GM23338 (cell line): ENCODE results near the gene FAM168A. TPM values are rescaled to one million over a fixed set of nuclear protein-coding genes. Genes with fewer than 3 reads are reported as not detected.

Source experiments
- ATAC-seq: fragments of 200-7000 bp; cut with Tn5 transposase; 3 replicates; pipeline ENCODE4 v1.9.1; 2020
- DNase-seq: peaks from one replicate; pipeline ENCODE4 v3.0.0-alpha.2; 2015; ENCODE audit warnings: low spot score
- H2AFZ ChIP-seq: fragments of 200-600 bp; sonication (generic); 2 replicates; pipeline ENCODE4 v1.8.0; 2016; ENCODE audit warnings: antibody characterized with exemption, mild to moderate bottlenecking, moderate library complexity
- H3F3A ChIP-seq: fragments of 200-600 bp; sonication (generic); replicated peaks from 2 replicates; pipeline ENCODE4 v1.8.0; 2017; ENCODE audit warnings: antibody characterized with exemption, mixed run types, low read depth
- H3K27ac ChIP-seq: fragments of 200-600 bp; sonication (generic); 2 replicates; pipeline ENCODE4 v1.6.1; 2016; ENCODE audit warnings: low read depth
- H3K27me3 ChIP-seq: fragments of 200-600 bp; sonication (generic); 2 replicates; pipeline ENCODE4 v1.8.0; 2016; ENCODE audit warnings: mild to moderate bottlenecking, mixed run types, moderate library complexity; ENCODE audit not compliant: insufficient read depth
- H3K36me3 ChIP-seq: fragments of 200-600 bp; sonication (generic); 2 replicates; pipeline ENCODE4 v1.8.0; 2016; ENCODE audit warnings: mild to moderate bottlenecking; ENCODE audit not compliant: insufficient read depth
- H3K4me1 ChIP-seq: fragments of 200-600 bp; sonication (generic); 2 replicates; pipeline ENCODE4 v1.8.0; 2016; ENCODE audit warnings: mild to moderate bottlenecking, moderate library complexity; ENCODE audit not compliant: insufficient read depth
- H3K4me2 ChIP-seq: fragments of 200-600 bp; sonication (generic); 2 replicates; pipeline ENCODE4 v1.7.1; 2017; ENCODE audit warnings: mixed run types
- H3K4me3 ChIP-seq: fragments of 200-600 bp; sonication (generic); 2 replicates; pipeline ENCODE4 v1.6.1; 2016; ENCODE audit warnings: mixed run types
- H3K79me2 ChIP-seq: fragments of 200-600 bp; sonication (generic); replicated peaks from 2 replicates; pipeline ENCODE4 v1.8.0; 2017; ENCODE audit warnings: mild to moderate bottlenecking; ENCODE audit not compliant: insufficient read depth
- H3K9me2 ChIP-seq: fragments of 200-600 bp; sonication (generic); 2 replicates; pipeline ENCODE4 v1.8.0; 2017; ENCODE audit not compliant: insufficient read depth
- H4K20me1 ChIP-seq: fragments of 200-600 bp; sonication (generic); replicated peaks from 2 replicates; pipeline ENCODE4 v1.8.0; 2017; ENCODE audit warnings: mild to moderate bottlenecking; ENCODE audit not compliant: insufficient read depth
- H3K27ac Mint-ChIP-seq: 2 replicates; pipeline ENCODE4 v1.8.0; 2020; ENCODE audit warnings: inconsistent platforms, mild to moderate bottlenecking, moderate library complexity, mixed read lengths
- H3K27me3 Mint-ChIP-seq: 3 replicates; pipeline ENCODE4 v1.8.0; 2022; ENCODE audit warnings: low read depth, mild to moderate bottlenecking, moderate library complexity, mixed read lengths, inconsistent platforms; ENCODE audit not compliant: insufficient read depth, poor library complexity
- H3K36me3 Mint-ChIP-seq: 3 replicates; pipeline ENCODE4 v1.8.0; 2021; ENCODE audit warnings: low read depth, mild to moderate bottlenecking, inconsistent platforms, moderate library complexity, mixed read lengths
- H3K4me1 Mint-ChIP-seq: 3 replicates; pipeline ENCODE4 v1.8.0; 2020; ENCODE audit warnings: mild to moderate bottlenecking, inconsistent platforms, mixed read lengths
- H3K4me3 Mint-ChIP-seq: 3 replicates; pipeline ENCODE4 v1.8.0; 2021; ENCODE audit warnings: moderate library complexity, mild to moderate bottlenecking, inconsistent platforms, mixed read lengths
- H3K9me3 Mint-ChIP-seq: 3 replicates; pipeline ENCODE4 v1.8.0; 2020; ENCODE audit warnings: moderate library complexity, mild to moderate bottlenecking, inconsistent platforms, mixed read lengths
- CREB1 ChIP-seq: fragments of 250-450 bp; sonication (Bioruptor Pico); IDR thresholded peaks from 2 replicates; pipeline ENCODE4 v1.5.0; 2020; ENCODE audit warnings: low read depth, mild to moderate bottlenecking, moderate library complexity
- CTCF ChIP-seq, 2 experiments: fragments of 200-600 bp in 1 of 2; sonication (generic) in 1 of 2; conservative IDR thresholded peaks; 2 replicates each; pipeline versions ENCODE4 v1.5.1 to v1.6.1; 2016 to 2017; ENCODE audit warnings: antibody characterized with exemption in 2 of 2, low read depth in 2 of 2, mild to moderate bottlenecking in 2 of 2, moderate library complexity in 1 of 2
- EZH2 ChIP-seq: fragments of 200-600 bp; sonication (generic); IDR thresholded peaks from one replicate; pipeline ENCODE4 v1.8.0; 2017; ENCODE audit warnings: antibody characterized with exemption, mild to moderate bottlenecking, low read depth; ENCODE audit not compliant: unreplicated experiment
- EZH2phosphoT487 ChIP-seq: fragments of 200-600 bp; sonication (generic); IDR thresholded peaks from one replicate; pipeline ENCODE4 v1.8.1; 2018; ENCODE audit warnings: antibody characterized with exemption; ENCODE audit not compliant: unreplicated experiment
- JUNB ChIP-seq: IDR thresholded peaks from one replicate; pipeline ENCODE4 v1.6.1; 2016; ENCODE audit warnings: antibody characterized with exemption; ENCODE audit not compliant: unreplicated experiment
- NANOG ChIP-seq: IDR thresholded peaks from 2 replicates; pipeline ENCODE4 v1.6.1; 2016; ENCODE audit warnings: antibody characterized with exemption, borderline replicate concordance
- POLR2AphosphoS5 ChIP-seq: IDR thresholded peaks from 2 replicates; pipeline ENCODE4 v1.6.1; 2016; ENCODE audit warnings: antibody characterized with exemption, low read depth
- REST ChIP-seq: IDR thresholded peaks from one replicate; pipeline ENCODE4 v1.6.1; 2018; ENCODE audit warnings: antibody characterized with exemption; ENCODE audit not compliant: unreplicated experiment
- STAT1 ChIP-seq: IDR thresholded peaks from one replicate; pipeline ENCODE4 v1.6.1; 2016; ENCODE audit warnings: antibody characterized with exemption; ENCODE audit not compliant: unreplicated experiment
- ZNF114 ChIP-seq: fragments of 250-450 bp; sonication (Bioruptor Pico); IDR thresholded peaks from 2 replicates; pipeline ENCODE4 v1.5.0; 2020; ENCODE audit warnings: mild to moderate bottlenecking, moderate library complexity
- ZNF331 ChIP-seq: fragments of 250-450 bp; sonication (Bioruptor Pico); IDR thresholded peaks from 2 replicates; pipeline ENCODE4 v1.5.0; 2020; ENCODE audit warnings: low read depth, mild to moderate bottlenecking, moderate library complexity
- ZNF462 ChIP-seq: fragments of 250-450 bp; sonication (Bioruptor Pico); IDR thresholded peaks from 2 replicates; pipeline ENCODE4 v1.5.0; 2020; ENCODE audit warnings: mild to moderate bottlenecking, moderate library complexity
- polyA plus RNA-seq: library from polyadenylated mRNA; unstranded; fragments of >200 nt; fragmentation: Nextera tagmentation; extraction: Ambion mirVana; gene quantifications from 2 replicates; pipeline ENCODE4 v1.2.1, GENCODE V29; 2016
- total RNA-seq: library from RNA; depleted of rRNA; stranded (reverse); fragments of >200 nt; shearing (Covaris generic); gene quantifications from 2 replicates; pipeline ENCODE4 v1.2.3, GENCODE V29; 2014
- TF ChIP-seq, protein P1 (sequence below): IDR thresholded peaks from 2 replicates; pipeline ENCODE4 v1.6.1; 2016; ENCODE audit warnings: antibody characterized with exemption

Gene FAM168A
- total and polyA plus RNA-seq, 2 experiments from 2014 or later, result 8.0 to 20.3 TPM

- no peak for ATAC-seq
- Histone ChIP-seq H3K4me2 (no peak overlapping the region), H4K20me1 (peaks cover 5% of the 10 kb centered on the region), H3F3A (0 out of 2 replicates have a peak, but pooled peaks cover 13% of the 10 kb centered on the region), H3K9me2 (no peaks in the 10 kb centered on the region), H2AFZ (no peak overlapping the region), H3K4me1 (peaks cover 6% of the 10 kb centered on the region; the same call in 1 of the 2 replicates), H3K27me3 (no peaks in the 10 kb centered on the region), H3K79me2 (no peaks in the 10 kb centered on the region), H3K4me3 (no peak overlapping the region), H3K36me3 (no peaks in the 10 kb centered on the region), H3K27ac (no peak overlapping the region)
- peaks cover 3% of the 10 kb centered on the region; the same call in 2 of the 3 replicates for H3K4me1 Mint-ChIP-seq
- DNase-seq, result no peak
- no peaks in the 10 kb centered on the region; the same call in 2 of the 3 replicates for H3K9me3 Mint-ChIP-seq
- H3K4me3 Mint-ChIP-seq, result no peak overlapping the region
- no peak for TF ChIP-seq POLR2AphosphoS5
- no peak for TF ChIP-seq JUNB
- TF ChIP-seq REST, result no peak
- TF ChIP-seq ZNF331 (CRISPR knock-in tag), result no peak
- TF ChIP-seq, protein P1, sequence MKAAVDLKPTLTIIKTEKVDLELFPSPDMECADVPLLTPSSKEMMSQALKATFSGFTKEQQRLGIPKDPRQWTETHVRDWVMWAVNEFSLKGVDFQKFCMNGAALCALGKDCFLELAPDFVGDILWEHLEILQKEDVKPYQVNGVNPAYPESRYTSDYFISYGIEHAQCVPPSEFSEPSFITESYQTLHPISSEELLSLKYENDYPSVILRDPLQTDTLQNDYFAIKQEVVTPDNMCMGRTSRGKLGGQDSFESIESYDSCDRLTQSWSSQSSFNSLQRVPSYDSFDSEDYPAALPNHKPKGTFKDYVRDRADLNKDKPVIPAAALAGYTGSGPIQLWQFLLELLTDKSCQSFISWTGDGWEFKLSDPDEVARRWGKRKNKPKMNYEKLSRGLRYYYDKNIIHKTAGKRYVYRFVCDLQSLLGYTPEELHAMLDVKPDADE, result no peak
- no peak for TF ChIP-seq NANOG
- no peak for TF ChIP-seq STAT1
- TF ChIP-seq ZNF462 (CRISPR knock-in tag), result no peak
- TF ChIP-seq ZNF114 (CRISPR knock-in tag), result no peak
- no peak for TF ChIP-seq CTCF (conservative IDR thresholded peaks at IDR 0.05; ENCODE audit: low read depth in 2 of 2)
- TF ChIP-seq EZH2, result no peak
- no peak for TF ChIP-seq CREB1 (CRISPR knock-in tag)
- no peak for TF ChIP-seq EZH2phosphoT487
- no peak overlapping the region for H3K27ac Mint-ChIP-seq
- H3K36me3 Mint-ChIP-seq, result no peaks in the 10 kb centered on the region
- H3K27me3 Mint-ChIP-seq, result peaks cover 5% of the 10 kb centered on the region
These were observed 232.3 kb downstream of the FAM168A start for GRCh38 chr11:73365352-73366264.
